ENCODE measurements around the gene KLHL29. TPM values are rescaled to one million over a fixed set of nuclear protein-coding genes. Genes with fewer than 3 reads are reported as not detected.

Gene KLHL29
- total RNA-seq, 6 experiments from 2014 or later: 1.2 to 10.2 (median 6.4) TPM

GRCh38 chr2:23457990-23458682 is 73.2 kb downstream of the KLHL29 start:
- no peak overlapping the region for H3K27ac ChIP-seq
- ATAC-seq (no peak), DNase-seq (no peak)
- WGBS (ENCODE audit: insufficient coverage, low coverage, low lambda C conversion rate, missing lambda C conversion rate): 85% methylated on average over 9 of the region's 13 CpGs
- TF ChIP-seq POLR2A (IDR thresholded peaks at IDR 0.05): no peak
- no peak for TF ChIP-seq CTCF (IDR thresholded peaks at IDR 0.05)
- H3K27me3 ChIP-seq: no peaks in the 10 kb centered on the region
- no peaks in the 10 kb centered on the region for H3K9me3 ChIP-seq
- no peaks in the 10 kb centered on the region for H3K36me3 ChIP-seq
- intact Hi-C loops (cut with DNase I): no loop called here
- H3K4me1 ChIP-seq: no peaks in the 10 kb centered on the region
- no peak overlapping the region for H3K4me3 ChIP-seq

- WGBS (ENCODE audit: insufficient coverage, low coverage, low lambda C conversion rate, missing lambda C conversion rate): 70% methylated on average over 2 of the region's 2 CpGs
- no peaks in the 10 kb centered on the region for H3K27me3 ChIP-seq
- ATAC-seq: no peak
- H3K4me1 ChIP-seq: no peaks in the 10 kb centered on the region
- intact Hi-C loops (cut with DNase I): no loop called here
- H3K9me3 ChIP-seq: no peaks in the 10 kb centered on the region
- TF ChIP-seq POLR2A (IDR thresholded peaks at IDR 0.05) (no peak), CTCF (IDR thresholded peaks at IDR 0.05) (no peak)
- no peaks in the 10 kb centered on the region for H3K36me3 ChIP-seq
- no peak for DNase-seq
- H3K27ac ChIP-seq: no peak overlapping the region
- H3K4me3 ChIP-seq: no peak overlapping the region
Observed at GRCh38 chr2:23459032-23459431, 74.1 kb downstream of the KLHL29 start.

GRCh38 chr2:23460228-23460627 is 75.2 kb downstream of the KLHL29 start:
- TF ChIP-seq POLR2A (IDR thresholded peaks at IDR 0.05): no peak
- peak; percentile 34 to 50 (median 42) for TF ChIP-seq CTCF (IDR thresholded peaks at IDR 0.05)
- Histone ChIP-seq H3K36me3 (no peaks in the 10 kb centered on the region), H3K27ac (no peak overlapping the region), H3K27me3 (no peaks in the 10 kb centered on the region), H3K4me1 (no peaks in the 10 kb centered on the region), H3K4me3 (no peak overlapping the region), H3K9me3 (no peaks in the 10 kb centered on the region)
- intact Hi-C loops (cut with DNase I): no loop called here
- ATAC-seq (peak; percentile 48 to 61 (median 56)), DNase-seq (no peak)
- WGBS (ENCODE audit: insufficient coverage, low coverage, low lambda C conversion rate, missing lambda C conversion rate): 73% methylated on average over 1 of the region's 1 CpG

GRCh38 chr2:23460993-23461392 is 76.0 kb downstream of the KLHL29 start:
- no peaks in the 10 kb centered on the region for H3K36me3 ChIP-seq
- no peak overlapping the region for H3K4me3 ChIP-seq
- WGBS (ENCODE audit: insufficient coverage, low coverage, low lambda C conversion rate, missing lambda C conversion rate): 64% methylated on average over 5 of the region's 5 CpGs
- no peak overlapping the region for H3K27ac ChIP-seq
- intact Hi-C loops (cut with DNase I): no loop called here
- no peak for ATAC-seq
- H3K27me3 ChIP-seq: no peaks in the 10 kb centered on the region
- DNase-seq: no peak
- H3K4me1 ChIP-seq: no peaks in the 10 kb centered on the region
- H3K9me3 ChIP-seq: no peaks in the 10 kb centered on the region
- TF ChIP-seq POLR2A (IDR thresholded peaks at IDR 0.05): no peak
- TF ChIP-seq CTCF (IDR thresholded peaks at IDR 0.05): no peak
